HG03575 (cell line): Measurements from ENCODE around the gene FBXL12.
"Not testable (repeated sequence)": the region's sequence is repeated elsewhere in the genome, so short reads cannot be mapped to it uniquely, and the experiment has no call there.

Experiments
- ATAC-seq: cut with Tn5 transposase; IDR thresholded peaks from one replicate; pipeline ENCODE4 v1.9.1; 2021; ENCODE audit not compliant: unreplicated experiment, insufficient number of reproducible peaks, low FRiP score; ENCODE audit errors: extremely low read depth

FBXL12 gene, protein sequence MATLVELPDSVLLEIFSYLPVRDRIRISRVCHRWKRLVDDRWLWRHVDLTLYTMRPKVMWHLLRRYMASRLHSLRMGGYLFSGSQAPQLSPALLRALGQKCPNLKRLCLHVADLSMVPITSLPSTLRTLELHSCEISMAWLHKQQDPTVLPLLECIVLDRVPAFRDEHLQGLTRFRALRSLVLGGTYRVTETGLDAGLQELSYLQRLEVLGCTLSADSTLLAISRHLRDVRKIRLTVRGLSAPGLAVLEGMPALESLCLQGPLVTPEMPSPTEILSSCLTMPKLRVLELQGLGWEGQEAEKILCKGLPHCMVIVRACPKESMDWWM

DNA sequence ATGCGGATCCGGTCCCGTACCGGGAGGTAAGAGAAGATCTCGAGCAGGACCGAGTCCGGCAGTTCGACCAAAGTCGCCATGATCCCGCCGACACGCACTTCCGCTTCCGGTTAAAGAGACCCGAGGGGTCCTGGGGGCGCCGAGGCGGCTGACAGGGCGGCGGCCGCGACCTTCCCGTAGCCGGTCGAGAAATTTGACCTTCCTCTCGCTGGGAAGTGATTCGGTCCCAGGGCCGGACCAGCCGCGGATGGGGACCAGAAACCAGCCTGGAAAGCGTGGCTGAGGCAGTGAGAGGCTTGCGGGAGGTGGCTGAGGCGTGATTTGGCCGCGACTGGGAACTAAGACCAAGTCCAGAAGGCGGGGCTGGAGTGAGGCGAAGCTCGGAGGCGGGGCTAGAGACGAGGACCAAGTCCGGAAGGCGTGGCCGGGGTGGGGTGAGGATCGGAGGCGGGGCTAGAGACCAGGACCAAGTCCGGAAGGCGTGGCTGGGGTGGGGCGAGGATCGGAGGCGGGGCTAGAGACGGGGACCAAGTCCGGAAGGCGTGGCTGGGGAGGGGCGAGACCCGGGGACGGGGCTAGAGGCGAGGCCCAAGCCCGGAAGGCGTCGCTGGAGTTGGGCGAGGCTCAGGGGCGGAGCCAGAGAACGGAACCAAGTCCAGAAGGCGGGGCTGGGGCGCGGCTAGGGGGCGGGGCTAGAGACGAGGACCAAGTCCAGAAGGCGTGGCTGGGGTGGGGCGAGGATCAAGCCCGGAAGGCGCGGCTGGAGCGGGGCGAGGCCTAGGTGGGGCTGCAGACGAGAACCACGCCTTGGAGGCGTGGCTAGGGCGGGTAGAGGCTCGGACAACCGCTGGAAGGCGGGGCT lies at the start of gene FBXL12:
Gene FBXL12 (minus strand): TSS at position 346 of the 862 bp plus-strand sequence. CDS start 266 bp downstream, at position 80.
- ATAC-seq: no peak

DNA sequence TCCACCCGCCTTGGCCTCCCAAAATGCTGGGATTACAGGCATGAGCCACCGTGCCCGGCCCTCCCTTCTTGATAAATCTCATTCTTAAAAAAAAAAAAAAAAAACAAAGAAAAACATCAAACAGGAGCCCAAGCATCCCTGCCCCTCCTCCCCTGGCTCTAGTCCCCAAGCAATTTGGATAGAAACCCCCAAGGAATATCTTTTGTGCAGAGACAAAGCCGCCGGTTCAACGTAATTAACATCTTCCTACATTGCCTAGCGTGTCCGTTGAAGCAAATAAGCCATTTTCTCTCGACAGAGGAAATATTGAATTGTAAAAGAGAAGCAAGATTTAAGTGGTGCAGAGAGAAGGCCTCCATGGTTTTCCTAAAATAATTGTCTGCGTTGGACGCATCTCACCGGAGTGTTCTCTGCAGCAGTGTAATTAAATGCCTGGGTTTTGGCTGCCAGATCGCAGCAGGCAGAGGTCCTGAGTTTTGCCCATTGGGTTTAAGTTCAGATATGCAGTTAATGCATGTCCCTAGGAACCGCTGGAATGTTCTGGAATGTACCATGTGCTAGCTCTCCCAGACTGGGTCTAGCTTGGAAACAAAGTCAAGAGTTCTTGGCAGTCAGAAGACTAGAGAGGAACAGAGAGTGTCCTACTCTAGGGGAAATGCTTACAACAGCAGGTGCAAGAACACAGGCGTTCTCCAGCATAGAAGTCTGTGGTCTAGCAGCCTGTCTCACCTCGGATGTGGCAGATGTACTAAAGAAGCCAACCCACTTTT lies 47.0 kb upstream of the FBXL12 start:
- no peak for ATAC-seq

DNA sequence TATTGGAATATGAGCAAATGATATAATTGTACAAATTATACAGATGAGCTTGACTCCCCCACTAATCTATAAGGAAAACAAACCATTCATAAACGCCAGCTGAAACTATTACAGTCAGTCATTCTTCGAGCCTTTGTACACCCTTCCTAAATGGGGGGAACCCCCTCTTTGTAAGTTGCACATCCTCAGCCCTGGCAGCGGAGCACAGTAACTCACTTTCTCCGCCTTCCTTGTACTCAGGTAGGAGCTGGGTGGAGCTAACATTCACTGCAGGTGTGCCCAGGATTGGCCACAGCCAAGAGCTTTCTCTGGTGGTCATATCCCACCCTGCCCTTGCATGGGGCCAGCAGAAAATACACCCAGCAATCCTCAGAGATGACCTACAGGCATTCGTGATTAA lies 44.9 kb upstream of the FBXL12 start:
- no peak for ATAC-seq

DNA sequence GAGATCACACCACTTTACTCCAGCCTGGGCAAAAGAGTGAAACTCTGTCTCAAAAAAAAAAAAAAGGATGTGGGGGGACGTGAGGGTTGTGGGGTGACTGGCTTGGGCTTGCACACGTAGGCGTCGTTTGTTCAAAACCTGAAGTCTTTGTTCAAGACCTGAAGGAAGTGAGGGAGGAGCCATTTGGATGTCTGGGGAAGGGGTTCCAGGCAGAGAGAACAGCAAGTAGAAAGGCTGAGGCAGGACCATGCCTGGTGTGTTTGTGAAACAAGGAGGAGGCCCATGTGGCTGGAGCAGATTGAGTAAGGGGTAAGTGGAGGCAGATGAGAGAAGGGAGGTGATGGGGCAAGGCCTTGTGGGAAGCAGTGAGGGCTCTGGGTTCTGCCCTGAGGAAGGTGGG lies 44.1 kb upstream of the FBXL12 start:
- ATAC-seq: no peak

DNA sequence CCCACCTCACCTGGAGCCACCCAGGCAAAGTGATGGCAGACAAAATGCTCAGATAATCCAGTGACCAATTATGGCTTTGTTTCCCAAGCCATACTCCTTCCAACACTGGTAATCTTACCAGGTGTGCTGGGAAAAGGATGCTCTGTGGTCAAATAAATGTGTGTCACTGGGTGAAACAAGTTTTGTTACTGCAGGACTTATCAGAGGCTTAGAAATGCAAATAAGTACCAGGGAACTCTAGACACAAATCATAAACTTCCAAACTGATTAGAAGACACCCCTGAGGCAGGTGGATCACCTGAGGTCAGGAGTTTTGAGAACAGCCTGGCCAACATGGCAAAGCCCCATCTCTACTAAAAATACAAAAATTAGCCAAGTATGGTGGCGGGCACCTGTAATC lies 42.6 kb upstream of the FBXL12 start:
- ATAC-seq: no peak

DNA sequence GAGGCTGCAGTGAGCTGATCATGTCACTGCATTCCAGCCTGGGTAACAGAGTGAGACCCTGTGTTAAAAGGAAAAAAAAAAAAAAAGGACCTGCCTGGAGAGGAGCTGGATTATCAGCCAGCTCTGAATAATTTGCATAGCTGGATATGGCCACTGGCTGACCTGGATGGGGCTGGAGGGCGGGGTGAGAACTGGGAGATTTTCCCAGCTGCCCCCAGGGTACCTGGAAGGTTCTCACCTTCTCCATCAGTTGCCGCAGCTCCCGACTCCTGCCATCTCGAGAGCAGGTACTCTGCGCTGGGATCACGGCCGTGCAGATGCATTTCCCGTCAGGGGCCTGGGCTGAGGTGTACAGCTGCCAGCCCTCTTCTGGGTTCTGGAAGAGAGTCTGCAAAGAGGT lies 41.5 kb upstream of the FBXL12 start:
- no peak for ATAC-seq

DNA sequence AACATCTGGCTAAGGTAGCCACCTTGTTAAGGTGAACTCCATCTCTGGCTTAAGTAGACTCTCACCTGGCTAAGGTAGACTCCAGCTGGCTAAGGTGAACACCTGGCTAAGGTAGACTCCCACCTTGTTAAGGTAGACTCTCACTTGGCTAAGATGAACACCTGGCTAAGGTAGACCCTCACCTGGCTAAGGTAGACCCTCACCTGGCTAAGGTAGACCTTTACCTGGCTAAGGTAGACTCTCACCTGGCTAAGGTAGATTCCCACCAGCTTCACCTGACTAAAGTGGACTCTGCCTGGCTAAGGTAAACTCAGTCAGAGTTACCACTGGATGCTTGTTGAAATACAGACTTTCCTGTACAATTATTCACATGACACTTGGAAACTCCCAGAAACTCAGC lies 39.9 kb upstream of the FBXL12 start:
- no peak for ATAC-seq

DNA sequence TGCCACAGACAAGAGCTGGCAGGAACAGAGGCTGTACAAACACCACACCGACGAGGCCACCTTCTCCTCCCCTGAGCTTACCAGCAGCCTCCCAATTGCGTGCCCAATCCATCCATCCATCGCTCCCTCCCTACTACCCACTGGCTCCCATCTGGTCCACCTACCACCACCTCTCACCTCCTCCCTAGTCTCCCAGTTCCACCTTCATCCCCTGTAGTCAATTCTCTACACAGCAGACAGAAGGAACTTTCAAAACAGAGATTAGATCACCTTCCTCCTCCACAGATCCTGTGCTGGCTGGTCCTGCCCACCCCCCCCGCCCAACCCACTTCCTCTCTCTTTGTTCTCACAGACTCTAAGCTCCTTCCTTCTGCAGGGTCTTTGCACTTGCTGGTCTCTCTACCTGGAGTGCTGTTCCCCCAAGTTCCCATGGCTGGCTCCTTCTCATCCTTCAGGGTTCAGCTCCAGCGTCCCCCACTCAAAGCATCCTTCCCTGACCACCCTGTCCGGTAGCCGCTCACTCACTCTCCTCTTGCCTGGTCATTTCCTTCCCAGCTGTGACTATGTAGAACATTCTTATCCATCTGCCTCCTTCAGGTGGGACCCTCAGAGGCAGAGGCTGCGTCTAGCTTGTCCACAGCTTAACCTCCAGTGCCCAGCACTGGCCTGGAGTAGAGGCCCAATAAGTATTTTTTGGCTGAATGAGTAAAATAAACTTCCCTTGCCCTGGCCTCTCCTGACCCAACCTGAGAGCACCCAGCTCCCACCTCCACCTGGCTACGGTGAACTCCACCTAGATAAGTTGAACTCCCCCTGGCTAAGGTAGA lies 39.3 kb upstream of the FBXL12 start:
- no peak for ATAC-seq

DNA sequence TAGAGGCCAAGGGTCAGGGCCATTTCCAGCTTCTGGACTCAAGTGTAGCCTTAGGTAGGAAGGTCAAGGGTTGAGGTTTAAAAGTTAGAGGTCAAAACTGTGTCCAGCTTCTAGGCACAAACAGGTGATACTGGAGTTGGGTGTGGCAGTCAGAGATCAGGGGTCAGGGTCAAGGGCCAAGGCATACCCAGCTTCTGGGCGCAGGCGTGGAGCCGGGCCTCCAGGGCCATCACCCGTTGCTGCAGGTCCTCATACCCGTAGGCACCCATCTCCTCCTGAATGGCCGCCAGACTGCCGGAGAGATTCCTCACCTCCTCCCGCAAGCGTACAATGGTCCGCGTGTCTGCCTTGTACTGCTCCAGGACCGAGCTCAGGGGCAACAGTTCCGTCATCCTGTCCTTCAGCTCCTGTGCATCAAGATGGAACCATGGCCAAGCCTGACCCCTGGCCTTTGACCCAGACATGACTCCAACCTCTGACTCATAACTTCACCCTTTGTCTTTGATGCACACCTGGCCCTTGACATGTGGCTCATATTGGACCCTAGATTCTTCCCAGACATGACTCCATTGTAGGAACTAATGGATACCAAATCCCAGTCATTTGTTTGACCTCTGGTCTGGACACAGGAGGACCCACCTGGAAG lies 38.3 kb upstream of the FBXL12 start:
- ATAC-seq: no peak

DNA sequence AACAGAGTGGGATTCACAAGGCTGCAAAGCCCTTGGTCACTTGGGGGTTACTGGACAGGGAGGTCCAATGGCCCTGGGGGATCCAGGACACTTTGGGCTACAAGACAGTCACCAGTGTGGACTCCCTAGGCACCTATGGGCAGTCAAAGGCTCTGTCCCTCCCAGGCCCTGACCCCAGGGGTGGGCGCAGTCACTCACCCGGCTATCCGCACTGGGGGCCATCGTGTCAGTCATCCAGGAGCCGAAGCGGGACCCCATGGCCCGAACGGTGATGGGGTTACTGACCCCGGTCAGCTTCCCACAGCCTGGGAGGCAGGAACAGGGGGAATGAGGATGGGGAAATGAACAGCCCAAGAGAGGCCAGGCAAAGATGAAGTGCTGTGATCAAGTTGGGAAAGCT lies 37.7 kb upstream of the FBXL12 start:
- ATAC-seq: no peak

DNA sequence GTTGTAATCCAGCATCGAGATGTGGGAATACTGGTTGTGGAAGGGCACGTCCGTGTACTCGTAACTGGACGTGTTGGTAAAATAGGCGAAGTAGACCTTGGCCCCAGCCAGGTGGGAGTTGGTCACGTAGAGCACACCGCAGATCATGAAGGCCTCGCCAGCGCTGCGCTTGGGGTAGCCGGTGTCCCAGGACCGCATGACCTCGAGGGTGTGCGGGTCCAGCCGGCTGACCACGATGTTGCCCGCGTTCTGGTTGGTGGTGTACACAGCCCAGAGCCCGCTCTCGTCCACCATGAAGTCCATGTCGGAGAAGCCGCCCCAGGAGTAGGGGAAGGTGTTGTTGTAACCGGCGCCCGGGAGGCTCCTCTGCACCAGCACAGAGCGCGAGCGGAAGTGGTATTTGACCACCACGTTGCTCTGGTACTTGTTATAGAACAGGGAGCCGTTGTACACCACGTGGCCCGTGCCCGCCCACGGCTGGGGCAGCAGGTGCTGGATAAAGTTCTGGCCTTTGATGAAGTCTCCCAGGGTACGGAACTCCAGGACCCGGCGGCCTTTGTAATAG lies 35.5 kb upstream of the FBXL12 start:
- no peak for ATAC-seq

DNA sequence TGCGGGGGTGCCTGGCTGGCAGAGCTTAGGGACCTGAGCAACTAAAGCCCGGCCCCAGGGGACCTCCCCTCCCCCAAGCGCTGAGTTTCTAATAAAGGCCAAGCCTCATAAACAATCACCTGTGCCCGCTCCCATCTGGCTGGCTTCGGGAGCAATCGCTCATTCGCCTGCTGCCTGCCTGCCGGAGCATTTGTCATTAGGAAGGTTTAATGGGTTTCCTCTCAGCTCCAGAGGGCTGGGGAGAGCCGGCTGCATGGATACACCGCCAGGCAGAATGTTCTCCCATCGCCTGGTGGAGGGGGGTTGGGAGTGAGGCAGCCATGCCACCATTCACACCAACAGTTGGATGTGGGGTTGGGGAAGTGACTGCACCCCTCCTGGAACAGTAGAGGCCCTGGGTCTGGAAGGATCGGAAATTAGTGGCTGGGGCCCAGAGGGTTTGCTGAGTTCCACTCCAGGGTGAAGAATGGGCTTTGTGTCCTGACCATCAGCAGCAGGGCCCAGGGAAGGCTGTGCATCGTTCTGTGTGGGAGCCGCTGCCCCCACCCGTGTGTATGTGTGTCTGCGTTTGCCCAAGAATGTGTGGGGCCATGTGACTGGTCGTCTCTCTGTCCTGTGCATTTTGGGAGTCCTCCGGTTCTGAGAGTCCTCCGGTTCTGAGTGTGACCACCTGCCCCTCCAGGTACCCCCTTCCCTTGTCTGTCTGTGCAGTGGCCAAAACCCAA lies 31.5 kb upstream of the FBXL12 start:
- ATAC-seq: no peak

DNA sequence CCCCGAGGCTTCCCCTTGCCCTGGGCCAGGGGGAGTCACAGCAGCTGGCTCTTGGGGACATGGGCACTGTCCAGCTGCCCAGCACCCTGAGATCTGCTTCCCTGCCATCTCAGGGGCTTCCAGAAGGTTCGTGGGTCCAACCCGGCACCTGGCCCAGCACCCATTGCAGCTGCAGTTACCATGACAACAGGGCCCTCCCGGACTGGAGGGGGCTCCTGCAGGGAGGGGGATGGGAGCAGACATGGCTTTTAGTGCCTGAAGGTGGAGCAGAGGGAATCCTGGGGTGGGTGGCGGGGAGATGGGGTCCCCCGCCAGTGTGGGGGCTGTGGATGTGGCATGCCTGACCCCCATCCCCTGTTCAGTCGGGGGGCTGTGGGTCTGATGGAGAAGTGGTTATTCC lies 30.9 kb upstream of the FBXL12 start:
- no peak for ATAC-seq

DNA sequence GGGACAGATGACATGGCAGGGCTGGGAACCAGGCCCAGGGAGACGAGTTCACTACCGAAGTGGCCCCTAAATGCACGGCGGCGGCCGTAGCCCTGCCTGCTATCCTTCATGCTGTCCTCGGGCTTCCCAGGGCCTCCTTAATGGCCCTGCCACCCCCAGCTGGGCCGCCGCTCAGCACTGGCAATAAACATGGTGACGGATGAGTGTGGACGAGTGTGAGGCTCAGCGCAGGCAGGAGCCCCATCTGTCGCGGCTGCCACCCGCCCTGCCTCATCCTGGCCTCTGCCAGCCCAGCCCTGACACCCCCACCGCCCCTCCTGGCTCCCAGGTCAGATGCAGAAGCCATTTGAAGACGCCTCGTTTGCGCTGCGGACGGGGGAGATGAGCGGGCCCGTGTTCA lies 29.9 kb upstream of the FBXL12 start:
- ATAC-seq: no peak

DNA sequence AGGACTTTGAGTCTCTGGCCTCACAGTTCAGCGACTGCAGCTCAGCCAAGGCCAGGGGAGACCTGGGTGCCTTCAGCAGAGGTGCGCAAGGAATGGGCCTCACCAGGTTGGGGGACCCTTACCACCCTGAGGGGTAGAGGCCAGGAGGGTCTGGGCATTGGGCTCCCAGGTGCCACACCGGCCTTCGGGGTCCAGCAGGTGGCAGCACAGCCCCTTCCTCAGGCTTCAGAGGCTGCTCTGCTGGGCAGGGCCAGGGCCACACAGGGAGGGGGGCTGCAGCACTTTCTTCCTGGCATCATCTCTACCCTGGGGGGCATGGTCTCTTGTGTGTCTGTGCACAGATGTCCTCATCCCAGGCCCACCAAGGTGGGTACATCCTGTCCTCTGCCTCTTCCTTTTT lies 29.2 kb upstream of the FBXL12 start:
- no peak for ATAC-seq

DNA sequence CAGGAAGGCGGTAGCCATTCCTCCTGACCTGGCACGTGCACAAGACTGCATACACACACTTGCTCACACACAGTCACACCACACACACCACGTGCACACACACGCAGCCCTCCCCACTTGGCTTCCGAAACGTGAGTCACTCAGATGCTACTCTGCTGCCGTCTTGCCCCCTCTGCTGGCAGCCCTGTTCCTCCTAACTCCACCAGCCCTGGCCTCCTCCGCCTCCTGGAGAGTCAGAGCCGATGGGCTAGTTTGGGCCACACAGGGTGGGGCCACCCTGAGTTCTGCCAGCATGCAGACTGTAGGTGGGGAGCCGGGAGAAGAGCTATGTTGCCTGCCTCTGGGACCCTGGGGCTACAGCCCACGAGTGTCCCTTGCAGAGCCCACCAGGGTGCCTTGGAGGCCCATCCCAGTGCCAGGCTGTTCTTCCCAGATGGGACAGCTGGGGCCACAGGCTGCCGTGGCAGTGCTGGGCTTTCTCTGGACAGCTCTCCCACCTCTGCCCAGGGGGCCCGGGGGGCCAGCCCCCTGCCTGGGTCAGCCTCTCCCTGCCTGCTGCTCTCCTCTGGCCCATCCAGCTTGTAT lies 28.3 kb upstream of the FBXL12 start:
- ATAC-seq: no peak

DNA sequence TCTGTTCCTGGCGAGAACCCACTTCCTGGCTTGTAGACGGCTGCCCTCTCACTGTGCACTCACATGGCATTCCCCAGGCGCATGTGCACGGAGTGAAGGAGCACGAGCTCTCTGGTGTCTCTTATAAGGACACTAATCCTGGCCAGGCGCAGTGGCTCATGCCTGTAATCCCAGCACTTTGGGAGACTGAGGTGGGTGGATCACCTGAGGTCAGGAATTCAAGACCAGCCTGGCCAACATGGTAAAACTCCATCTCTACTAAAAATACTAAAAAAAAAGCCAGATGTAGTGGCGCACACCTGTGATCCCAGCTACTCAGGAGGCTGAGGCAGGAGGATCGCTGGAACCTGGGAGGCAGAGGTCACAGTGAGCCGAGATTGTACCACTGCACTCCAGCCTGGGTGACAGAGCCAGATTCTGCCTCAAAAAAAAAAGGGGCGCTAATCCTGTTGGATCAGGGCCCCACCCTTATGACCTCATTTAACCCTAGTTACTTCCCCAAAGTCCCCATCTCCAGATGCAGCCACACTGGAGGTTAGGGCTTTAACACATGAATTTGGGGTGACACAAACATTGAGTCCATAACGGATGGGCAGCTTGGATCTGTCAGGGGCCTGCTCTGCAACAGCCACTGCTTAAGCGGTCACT lies 24.9 kb upstream of the FBXL12 start:
- ATAC-seq: not testable (repeated sequence)
